WERI-Rb-1 (cell line): ENCODE results near the gene SPRY4.

Experiments
- DNase-seq: peaks from one replicate; pipeline ENCODE4 v3.0.0-alpha.2; 2020
- H3K27ac ChIP-seq: fragments of 250-450 bp; sonication (Bioruptor Pico); 2 replicates; pipeline ENCODE4 v1.5.1; 2020; ENCODE audit warnings: mild to moderate bottlenecking, moderate library complexity
- H3K27me3 ChIP-seq: fragments of 250-450 bp; sonication (Bioruptor Pico); 2 replicates; pipeline ENCODE4 v1.5.1; 2021; ENCODE audit warnings: mild to moderate bottlenecking, low read depth, moderate library complexity; ENCODE audit not compliant: insufficient read depth, severe bottlenecking
- H3K36me3 ChIP-seq: fragments of 250-450 bp; sonication (Bioruptor Pico); 2 replicates; pipeline ENCODE4 v1.5.1; 2020; ENCODE audit warnings: mild to moderate bottlenecking, moderate library complexity
- H3K4me3 ChIP-seq: 2 replicates; pipeline ENCODE4 v1.5.1; 2011; ENCODE audit warnings: low read depth, mild to moderate bottlenecking, control low read depth, low read length
- H3K9me3 ChIP-seq: fragments of 250-450 bp; sonication (Bioruptor Pico); 2 replicates; pipeline ENCODE4 v1.5.1; 2021; ENCODE audit warnings: mild to moderate bottlenecking, moderate library complexity; ENCODE audit not compliant: severe bottlenecking
- TF ChIP-seq, protein P1 (sequence below): IDR thresholded peaks from 2 replicates; pipeline ENCODE4 v1.5.1; 2011; ENCODE audit warnings: low read depth, mild to moderate bottlenecking, control low read depth, inconsistent platforms, low read length

The SPRY4 gene

DNA sequence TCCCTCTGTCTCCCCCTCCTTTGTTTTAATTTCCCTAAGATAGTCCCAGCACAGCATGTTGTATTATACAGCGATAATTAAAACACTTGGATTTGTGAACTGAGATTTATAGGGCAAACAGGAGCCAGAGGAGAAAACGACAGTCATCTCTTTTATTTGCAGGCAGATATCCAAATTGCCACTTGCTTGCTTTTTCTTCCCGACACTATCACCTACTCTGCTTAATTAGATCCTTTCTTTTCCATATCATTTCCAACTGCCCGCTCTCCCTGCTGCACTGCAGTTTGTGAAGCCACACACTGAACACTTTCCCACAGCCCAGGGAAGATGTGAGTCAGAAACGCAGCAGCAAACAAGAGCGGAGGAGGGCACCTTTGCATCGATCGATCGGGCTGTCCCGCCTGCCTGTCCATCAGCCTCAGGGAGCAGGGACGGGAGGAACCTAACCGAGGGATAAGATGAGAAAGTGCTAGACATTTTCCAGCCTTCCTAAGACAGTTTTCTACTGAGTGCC, 35.8 kb upstream of the SPRY4 start:
- Histone ChIP-seq H3K27ac (peak overlapping the region; percentile 64), H3K9me3 (peaks cover 2% of the 10 kb centered on the region), H3K4me3 (peak overlapping the region; percentile 38), H3K36me3 (no peaks in the 10 kb centered on the region), H3K27me3 (no peaks in the 10 kb centered on the region)
- peak; percentile 85 for DNase-seq
- TF ChIP-seq, protein P1, sequence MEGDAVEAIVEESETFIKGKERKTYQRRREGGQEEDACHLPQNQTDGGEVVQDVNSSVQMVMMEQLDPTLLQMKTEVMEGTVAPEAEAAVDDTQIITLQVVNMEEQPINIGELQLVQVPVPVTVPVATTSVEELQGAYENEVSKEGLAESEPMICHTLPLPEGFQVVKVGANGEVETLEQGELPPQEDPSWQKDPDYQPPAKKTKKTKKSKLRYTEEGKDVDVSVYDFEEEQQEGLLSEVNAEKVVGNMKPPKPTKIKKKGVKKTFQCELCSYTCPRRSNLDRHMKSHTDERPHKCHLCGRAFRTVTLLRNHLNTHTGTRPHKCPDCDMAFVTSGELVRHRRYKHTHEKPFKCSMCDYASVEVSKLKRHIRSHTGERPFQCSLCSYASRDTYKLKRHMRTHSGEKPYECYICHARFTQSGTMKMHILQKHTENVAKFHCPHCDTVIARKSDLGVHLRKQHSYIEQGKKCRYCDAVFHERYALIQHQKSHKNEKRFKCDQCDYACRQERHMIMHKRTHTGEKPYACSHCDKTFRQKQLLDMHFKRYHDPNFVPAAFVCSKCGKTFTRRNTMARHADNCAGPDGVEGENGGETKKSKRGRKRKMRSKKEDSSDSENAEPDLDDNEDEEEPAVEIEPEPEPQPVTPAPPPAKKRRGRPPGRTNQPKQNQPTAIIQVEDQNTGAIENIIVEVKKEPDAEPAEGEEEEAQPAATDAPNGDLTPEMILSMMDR: no peak

DNA sequence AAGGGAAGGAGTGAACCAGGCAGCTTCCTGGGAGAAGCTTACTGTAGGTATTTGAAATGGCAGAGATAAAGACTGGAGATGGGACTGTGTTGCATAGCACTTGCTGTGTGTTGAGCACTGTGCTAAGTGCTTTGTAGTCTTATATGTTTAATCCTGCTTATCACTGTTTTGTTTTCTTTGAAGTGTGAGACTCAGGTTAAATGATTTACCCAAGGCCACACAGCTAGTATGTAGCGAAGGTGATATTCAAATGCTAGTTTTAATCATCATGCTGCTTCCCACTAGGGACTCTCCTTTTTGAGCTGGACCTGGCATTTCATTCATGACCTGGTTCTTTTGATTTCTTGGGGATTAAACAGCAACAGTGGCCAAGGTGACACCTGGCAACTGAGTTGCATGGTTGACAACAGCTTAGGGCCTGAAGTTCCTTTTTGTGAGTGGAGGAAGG, 35.3 kb upstream of the SPRY4 start:
- no peaks in the 10 kb centered on the region for H3K27me3 ChIP-seq
- H3K36me3 ChIP-seq: no peaks in the 10 kb centered on the region
- peak overlapping the region; percentile 38; the same call in 1 of the 2 replicates for H3K4me3 ChIP-seq
- TF ChIP-seq, protein P1: no peak
- peak; percentile 16 for DNase-seq
- H3K9me3 ChIP-seq: peaks cover 2% of the 10 kb centered on the region
- peak overlapping the region; percentile 64 for H3K27ac ChIP-seq

DNA sequence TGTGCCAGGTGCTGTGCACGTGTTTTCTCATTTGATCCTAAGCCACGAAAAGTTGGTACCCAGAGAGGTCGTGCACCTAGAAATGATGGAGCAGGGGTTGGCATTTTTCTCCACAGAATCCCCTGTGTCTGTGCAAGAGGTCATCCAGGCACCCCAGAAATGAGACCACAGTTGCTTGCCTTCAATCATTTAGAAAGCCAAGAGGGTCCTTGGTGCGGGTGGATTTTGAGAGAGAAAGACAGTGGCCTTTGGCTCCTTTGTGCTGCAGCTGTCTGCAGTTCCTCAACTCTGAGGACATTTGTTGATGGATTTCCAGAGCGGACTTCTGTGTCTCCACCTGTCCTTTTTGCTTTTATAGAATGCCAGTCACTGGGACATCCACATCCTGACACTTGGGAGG, 33.8 kb upstream of the SPRY4 start:
- Histone ChIP-seq H3K27me3 (no peaks in the 10 kb centered on the region), H3K9me3 (peaks cover 2% of the 10 kb centered on the region), H3K27ac (no peak overlapping the region), H3K4me3 (no peak overlapping the region), H3K36me3 (no peaks in the 10 kb centered on the region)
- TF ChIP-seq, protein P1: no peak
- no peak for DNase-seq

DNA sequence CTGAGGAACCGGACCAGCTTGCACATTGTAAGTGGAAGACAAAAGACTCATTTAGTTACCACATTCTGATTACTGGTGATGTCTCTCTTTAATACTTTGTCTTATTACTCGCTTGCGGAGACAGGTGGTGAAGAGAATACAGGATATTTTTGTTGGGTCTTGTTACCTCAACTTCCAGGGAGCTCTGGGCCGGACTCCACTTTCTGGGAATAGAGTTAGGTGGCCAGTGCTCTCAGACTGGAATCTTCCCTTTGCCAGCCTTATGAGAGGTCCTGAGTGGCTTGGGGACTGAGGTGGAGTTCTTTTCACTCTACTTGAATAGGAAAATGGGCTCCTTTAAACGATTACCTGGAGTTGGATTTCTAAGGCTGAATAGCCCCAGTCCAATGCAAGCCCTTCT, 33.3 kb upstream of the SPRY4 start:
- Histone ChIP-seq H3K9me3 (peaks cover 2% of the 10 kb centered on the region), H3K27me3 (no peaks in the 10 kb centered on the region), H3K27ac (no peak overlapping the region), H3K36me3 (no peaks in the 10 kb centered on the region), H3K4me3 (no peak overlapping the region)
- no peak for DNase-seq
- TF ChIP-seq, protein P1: no peak

DNA sequence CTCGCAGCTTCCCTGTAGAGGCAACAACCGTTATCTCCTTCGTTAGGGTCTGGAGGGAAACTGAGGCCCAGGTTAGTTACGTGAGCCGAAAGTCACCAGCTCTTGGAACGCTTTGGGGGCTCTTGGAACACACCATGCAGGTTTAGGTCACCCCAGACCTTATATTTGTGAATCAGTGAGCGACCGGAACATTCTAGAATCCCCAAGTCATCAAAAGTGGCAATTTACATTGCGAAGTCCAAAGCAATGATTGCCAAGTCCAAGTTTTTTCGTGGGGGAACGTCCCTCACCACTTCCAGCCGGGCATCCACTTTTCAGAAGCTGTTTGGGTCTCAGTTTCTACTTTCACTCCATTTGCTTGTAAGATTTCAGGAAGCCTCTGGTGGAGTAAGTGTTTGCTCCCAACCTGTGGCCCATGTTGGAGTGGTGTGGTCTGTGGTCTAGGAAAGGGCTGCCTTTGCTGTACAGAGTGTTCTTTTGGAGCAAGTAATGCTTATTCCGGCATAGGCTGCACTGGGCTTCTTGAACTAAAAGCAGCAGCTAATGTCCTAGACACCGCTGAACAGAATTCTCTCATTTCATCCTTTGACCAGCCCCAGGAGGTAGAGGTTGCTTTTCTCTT, 32.8 kb upstream of the SPRY4 start:
- Histone ChIP-seq H3K27me3 (no peaks in the 10 kb centered on the region), H3K27ac (peak overlapping the region; percentile 95), H3K4me3 (peak overlapping the region; percentile 72), H3K9me3 (peaks cover 2% of the 10 kb centered on the region), H3K36me3 (no peaks in the 10 kb centered on the region)
- TF ChIP-seq, protein P1: no peak
- no peak for DNase-seq
